ENCODE results near the gene AP1S1.

DNA sequence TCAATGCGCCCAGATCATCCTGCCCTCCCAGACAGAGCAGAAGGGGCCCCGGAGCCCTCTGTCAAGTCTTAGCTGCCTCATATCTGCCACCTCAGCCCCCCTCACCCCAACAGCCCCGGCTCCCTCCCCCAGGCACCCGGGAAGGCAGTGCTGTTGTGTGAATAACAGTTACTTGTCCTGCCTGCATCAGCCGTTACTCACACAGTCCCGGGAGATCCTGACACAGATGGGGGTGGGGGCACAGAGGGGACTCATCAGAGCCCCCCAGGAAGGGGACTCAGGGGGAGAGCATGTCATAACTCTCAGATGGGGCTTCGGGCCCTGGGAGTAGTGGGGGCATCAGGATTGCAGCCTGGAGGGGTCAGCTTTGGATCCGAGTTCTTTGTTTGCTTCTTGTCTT, 39.8 kb upstream of the AP1S1 start:
- TF ChIP-seq, protein P1, sequence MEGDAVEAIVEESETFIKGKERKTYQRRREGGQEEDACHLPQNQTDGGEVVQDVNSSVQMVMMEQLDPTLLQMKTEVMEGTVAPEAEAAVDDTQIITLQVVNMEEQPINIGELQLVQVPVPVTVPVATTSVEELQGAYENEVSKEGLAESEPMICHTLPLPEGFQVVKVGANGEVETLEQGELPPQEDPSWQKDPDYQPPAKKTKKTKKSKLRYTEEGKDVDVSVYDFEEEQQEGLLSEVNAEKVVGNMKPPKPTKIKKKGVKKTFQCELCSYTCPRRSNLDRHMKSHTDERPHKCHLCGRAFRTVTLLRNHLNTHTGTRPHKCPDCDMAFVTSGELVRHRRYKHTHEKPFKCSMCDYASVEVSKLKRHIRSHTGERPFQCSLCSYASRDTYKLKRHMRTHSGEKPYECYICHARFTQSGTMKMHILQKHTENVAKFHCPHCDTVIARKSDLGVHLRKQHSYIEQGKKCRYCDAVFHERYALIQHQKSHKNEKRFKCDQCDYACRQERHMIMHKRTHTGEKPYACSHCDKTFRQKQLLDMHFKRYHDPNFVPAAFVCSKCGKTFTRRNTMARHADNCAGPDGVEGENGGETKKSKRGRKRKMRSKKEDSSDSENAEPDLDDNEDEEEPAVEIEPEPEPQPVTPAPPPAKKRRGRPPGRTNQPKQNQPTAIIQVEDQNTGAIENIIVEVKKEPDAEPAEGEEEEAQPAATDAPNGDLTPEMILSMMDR (IDR thresholded peaks at IDR 0.05; ENCODE audit: low read length): no peak
- TF ChIP-seq EZH2 (IDR thresholded peaks at IDR 0.05; ENCODE audit: borderline replicate concordance, low read length): no peak

Measured in OCI-LY1 (cell line).